ENCODE data around the gene MEGF9.

Gene MEGF9

GRCh38 chr9:120570296-120570695 is 144.0 kb downstream of the MEGF9 start:
- TF ChIP-seq, protein P1, sequence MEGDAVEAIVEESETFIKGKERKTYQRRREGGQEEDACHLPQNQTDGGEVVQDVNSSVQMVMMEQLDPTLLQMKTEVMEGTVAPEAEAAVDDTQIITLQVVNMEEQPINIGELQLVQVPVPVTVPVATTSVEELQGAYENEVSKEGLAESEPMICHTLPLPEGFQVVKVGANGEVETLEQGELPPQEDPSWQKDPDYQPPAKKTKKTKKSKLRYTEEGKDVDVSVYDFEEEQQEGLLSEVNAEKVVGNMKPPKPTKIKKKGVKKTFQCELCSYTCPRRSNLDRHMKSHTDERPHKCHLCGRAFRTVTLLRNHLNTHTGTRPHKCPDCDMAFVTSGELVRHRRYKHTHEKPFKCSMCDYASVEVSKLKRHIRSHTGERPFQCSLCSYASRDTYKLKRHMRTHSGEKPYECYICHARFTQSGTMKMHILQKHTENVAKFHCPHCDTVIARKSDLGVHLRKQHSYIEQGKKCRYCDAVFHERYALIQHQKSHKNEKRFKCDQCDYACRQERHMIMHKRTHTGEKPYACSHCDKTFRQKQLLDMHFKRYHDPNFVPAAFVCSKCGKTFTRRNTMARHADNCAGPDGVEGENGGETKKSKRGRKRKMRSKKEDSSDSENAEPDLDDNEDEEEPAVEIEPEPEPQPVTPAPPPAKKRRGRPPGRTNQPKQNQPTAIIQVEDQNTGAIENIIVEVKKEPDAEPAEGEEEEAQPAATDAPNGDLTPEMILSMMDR (IDR thresholded peaks at IDR 0.05; ENCODE audit: low read depth, low read length) = no peak
- DNase-seq (ENCODE audit: low read depth in 2 of 2) = no peak
- no peak overlapping the region for H3K4me3 ChIP-seq (replicated peaks in 1 of 2; ENCODE audit: low read depth in 2 of 2, low read length in 2 of 2)

- DNase-seq (ENCODE audit: low read depth in 2 of 2) = no peak
- TF ChIP-seq, protein P1 (IDR thresholded peaks at IDR 0.05; ENCODE audit: low read depth, low read length) = no peak
These were observed 144.7 kb downstream of the MEGF9 start for GRCh38 chr9:120569556-120569955.

DNA sequence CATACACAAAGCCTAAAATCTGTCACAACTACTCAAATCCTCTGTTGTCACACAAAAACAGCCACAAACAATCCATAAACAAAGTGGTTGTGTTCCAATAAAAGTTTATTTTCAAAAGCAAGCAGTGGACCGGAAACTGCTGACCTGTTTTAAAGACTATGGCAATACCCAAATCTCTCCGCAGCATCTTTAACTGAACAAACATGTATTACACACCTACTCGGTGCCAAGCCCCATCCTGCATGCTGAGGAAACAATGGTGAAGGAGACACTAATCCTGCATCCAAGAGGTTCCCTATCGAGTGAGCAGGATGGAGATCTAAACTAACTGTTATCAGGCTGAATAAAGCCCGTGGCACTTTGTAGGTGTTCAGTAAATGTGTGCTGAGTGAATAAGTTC is 145.5 kb downstream of the MEGF9 start:
- no peak for DNase-seq (ENCODE audit: low read depth in 2 of 2)
- no peak overlapping the region for H3K4me3 ChIP-seq (replicated peaks in 1 of 2; ENCODE audit: low read depth in 2 of 2, low read length in 2 of 2)
- TF ChIP-seq, protein P1 (IDR thresholded peaks at IDR 0.05; ENCODE audit: low read depth, low read length) = no peak

More at GRCh38 chr9:120569556-120569955, 144.7 kb downstream of the MEGF9 start:
- H3K4me3 ChIP-seq (replicated peaks in 1 of 2; ENCODE audit: low read depth in 2 of 2, low read length in 2 of 2) = no peak overlapping the region

DNA sequence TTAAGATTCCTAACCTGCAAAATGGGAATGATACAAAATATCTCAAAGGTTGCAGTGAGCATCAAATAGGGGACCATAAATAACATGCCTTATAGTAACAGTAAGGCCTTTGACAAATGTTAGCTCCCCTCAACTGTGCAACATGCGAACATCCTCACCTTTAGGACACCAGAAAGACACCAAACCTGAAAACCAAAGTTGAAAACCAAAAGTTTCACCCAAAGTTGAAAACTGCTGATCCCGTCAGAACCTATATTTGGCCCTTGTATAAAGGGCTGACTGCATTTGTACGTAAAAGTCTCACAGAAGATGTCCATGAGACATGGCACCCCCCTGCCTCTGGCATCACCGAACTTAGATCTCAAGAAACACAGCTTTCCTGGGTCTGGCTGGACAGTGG is 146.4 kb downstream of the MEGF9 start:
- TF ChIP-seq, protein P1 (IDR thresholded peaks at IDR 0.05; ENCODE audit: low read depth, low read length) = no peak
- H3K4me3 ChIP-seq (replicated peaks in 1 of 2; ENCODE audit: low read depth in 2 of 2, low read length in 2 of 2) = no peak overlapping the region
- DNase-seq (ENCODE audit: low read depth in 2 of 2) = no peak

GRCh38 chr9:120567081-120567480 is 147.2 kb downstream of the MEGF9 start:
- DNase-seq (ENCODE audit: low read depth in 2 of 2) = no peak
- H3K4me3 ChIP-seq (replicated peaks in 1 of 2; ENCODE audit: low read depth in 2 of 2, low read length in 2 of 2) = no peak overlapping the region
- TF ChIP-seq, protein P1 (IDR thresholded peaks at IDR 0.05; ENCODE audit: low read depth, low read length) = no peak

GRCh38 chr9:120564589-120564988 is 149.7 kb downstream of the MEGF9 start:
- DNase-seq (ENCODE audit: low read depth in 2 of 2) = no peak
- H3K4me3 ChIP-seq (replicated peaks in 1 of 2; ENCODE audit: low read depth in 2 of 2, low read length in 2 of 2) = no peak overlapping the region
- TF ChIP-seq, protein P1 (IDR thresholded peaks at IDR 0.05; ENCODE audit: low read depth, low read length) = no peak

- H3K4me3 ChIP-seq (replicated peaks in 1 of 2; ENCODE audit: low read depth in 2 of 2, low read length in 2 of 2) = no peak overlapping the region
- TF ChIP-seq, protein P1 (IDR thresholded peaks at IDR 0.05; ENCODE audit: low read depth, low read length) = no peak
- DNase-seq (ENCODE audit: low read depth in 2 of 2) = no peak
These were observed 151.3 kb downstream of the MEGF9 start for GRCh38 chr9:120562861-120563443.

All from cardiac fibroblast (primary cell).